PC-3 (cell line): ENCODE measurements around the gene EPN2. TPM values are rescaled to one million over a fixed set of nuclear protein-coding genes. Genes with fewer than 3 reads are reported as not detected.
"Not testable (repeated sequence)": the region's sequence is repeated elsewhere in the genome, so short reads cannot be mapped to it uniquely, and the experiment has no call there.

Experiments
- ATAC-seq: fragments of 200-7000 bp; cut with Tn5 transposase; 2 replicates; pipeline ENCODE4 v1.9.1; 2020; ENCODE audit warnings: mild to moderate bottlenecking, moderate library complexity
- BruUV-seq: library from RNA; stranded (reverse); fragments of 400-500 nt; replicated peaks from 2 replicates; lab custom pipeline; 2021; lab: Mats Ljungman, UMichigan
- CTCF ChIA-PET: fragments of 300-600 bp; sonication (Branson Sonifier 250); formaldehyde crosslinking; loops from one replicate; lab custom pipeline; 2022; ENCODE audit warnings: antibody characterized with exemption; lab: Charles Lee
- POLR2A ChIA-PET: fragments of 300-600 bp; sonication (Branson Sonifier 250); formaldehyde crosslinking; loops from one replicate; lab custom pipeline; 2022; ENCODE audit warnings: antibody characterized with exemption; ENCODE audit not compliant: unreplicated experiment; lab: Charles Lee
- DNase-seq: peaks from one replicate; pipeline ENCODE4 v3.0.0-alpha.2; 2015
- H2AFZ ChIP-seq: fragments of 300-600 bp; sonication (generic); 2 replicates; pipeline ENCODE4 v1.6.0; 2016; ENCODE audit warnings: antibody characterized with exemption, low read length
- H3F3A ChIP-seq: fragments of 300-600 bp; sonication (generic); one replicate; pipeline ENCODE4 v1.6.0; 2017; ENCODE audit warnings: antibody characterized with exemption, low read length, control low read depth, mild to moderate bottlenecking; ENCODE audit not compliant: unreplicated experiment
- H3K27ac ChIP-seq: fragments of 300-600 bp; sonication (generic); 2 replicates; pipeline ENCODE4 v1.5.1; 2016; ENCODE audit warnings: mild to moderate bottlenecking, low read length
- H3K27me3 ChIP-seq: fragments of 300-600 bp; sonication (generic); 2 replicates; pipeline ENCODE4 v1.6.1; 2016; ENCODE audit warnings: low read length, mixed read lengths
- H3K36me3 ChIP-seq: fragments of 300-600 bp; sonication (generic); 2 replicates; pipeline ENCODE4 v1.6.1; 2016; ENCODE audit warnings: low read depth, mixed run types, low read length, mixed read lengths
- H3K4me1 ChIP-seq: fragments of 300-600 bp; sonication (generic); 2 replicates; pipeline ENCODE4 v1.5.1; 2016; ENCODE audit warnings: low read length; ENCODE audit not compliant: insufficient read depth
- H3K4me2 ChIP-seq: fragments of 300-600 bp; sonication (generic); 2 replicates; pipeline ENCODE4 v1.6.0; 2016; ENCODE audit warnings: low read length
- H3K4me3 ChIP-seq: fragments of 300-600 bp; sonication (generic); 2 replicates; pipeline ENCODE4 v1.5.1; 2016; ENCODE audit warnings: mild to moderate bottlenecking, low read length, mixed read lengths
- H3K79me2 ChIP-seq: fragments of 300-600 bp; sonication (generic); 2 replicates; pipeline ENCODE4 v1.6.1; 2017; ENCODE audit warnings: low read length, mixed read lengths
- H3K9ac ChIP-seq: fragments of 300-600 bp; sonication (generic); 2 replicates; pipeline ENCODE4 v1.6.0; 2016; ENCODE audit warnings: mild to moderate bottlenecking, low read length
- H3K9me2 ChIP-seq: fragments of 300-600 bp; sonication (generic); replicated peaks from 2 replicates; pipeline ENCODE4 v1.6.1; 2016; ENCODE audit warnings: mixed run types, low read length, mixed read lengths
- H3K9me3 ChIP-seq: fragments of 300-600 bp; sonication (generic); 2 replicates; pipeline ENCODE4 v1.6.1; 2016; ENCODE audit warnings: low read length, mixed read lengths
- H4K20me1 ChIP-seq: fragments of 300-600 bp; sonication (generic); 2 replicates; pipeline ENCODE4 v1.6.1; 2016; ENCODE audit warnings: low read length, mixed read lengths
- EZH2 ChIP-seq: fragments of 300-600 bp; sonication (generic); IDR thresholded peaks from one replicate; pipeline ENCODE4 v1.6.1; 2017; ENCODE audit warnings: antibody characterized with exemption, mild to moderate bottlenecking, low read length; ENCODE audit not compliant: unreplicated experiment
- EZH2phosphoT487 ChIP-seq: fragments of 300-600 bp; sonication (generic); IDR thresholded peaks from 2 replicates; pipeline ENCODE4 v1.6.1; 2018; ENCODE audit warnings: mild to moderate bottlenecking, antibody characterized with exemption, low read length, borderline replicate concordance
- intact Hi-C: fragments of 100-400 bp; cut with micrococcal nuclease; formaldehyde crosslinking; loops from 2 replicates; pipeline ENCODE4 v1.9.0; 2023
- total RNA-seq: library from RNA; depleted of rRNA; stranded (reverse); fragments of >200 nt; gene quantifications from 2 replicates; pipeline ENCODE4 v1.2.3, GENCODE V29; 2014
- TF ChIP-seq, protein P1 (sequence below): fragments of 300-600 bp; sonication (generic); conservative IDR thresholded peaks from 2 replicates; pipeline ENCODE4 v1.5.1; 2017; ENCODE audit warnings: antibody characterized with exemption, low read depth, mild to moderate bottlenecking, low read length

Gene EPN2
- total RNA-seq, 1 experiment from 2014 or later = 46.4 TPM

DNA sequence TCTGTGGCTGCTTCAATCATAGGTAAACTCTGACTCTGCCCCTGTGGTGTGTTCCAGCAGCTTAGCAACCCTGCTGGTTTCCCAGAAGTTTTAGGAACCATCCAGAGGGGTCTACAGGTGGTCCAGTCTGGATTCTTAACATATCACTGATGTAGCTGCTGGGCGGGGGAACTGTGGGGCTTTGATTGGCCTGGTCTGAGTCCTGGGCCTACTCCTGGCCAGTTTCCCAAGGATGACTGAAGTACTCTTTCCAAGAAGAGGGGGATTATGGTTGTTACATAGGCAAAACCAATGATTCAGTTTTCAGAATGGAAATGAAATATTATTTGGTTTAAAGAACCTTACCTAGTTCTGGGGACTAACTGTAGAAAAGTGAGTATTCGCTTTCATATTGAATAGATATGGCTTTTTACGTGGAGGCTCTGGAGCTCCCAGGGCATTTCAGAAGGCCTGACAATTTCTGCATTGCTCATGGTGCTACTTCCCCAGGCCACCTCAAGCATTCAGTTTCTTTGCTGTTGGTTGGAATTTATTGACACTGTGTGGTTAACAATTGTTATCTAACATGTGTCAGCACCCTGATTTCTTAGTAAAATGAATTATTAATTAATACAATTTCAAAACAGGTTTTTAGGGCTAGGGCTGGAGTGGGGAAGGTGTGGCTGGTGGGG is 38.4 kb downstream of the EPN2 start:
- ChIA-PET CTCF (interaction anchor here (0.6 kb wide), 2 partner anchors 34 to 71 kb away, joined by 5 read pairs; no protein-coding TSS in a partner anchor), POLR2A (no interaction called here)
- H3K79me2 ChIP-seq = peaks cover 52% of the 10 kb centered on the region
- no TSS peak for BruUV-seq
- TF ChIP-seq, protein P1, sequence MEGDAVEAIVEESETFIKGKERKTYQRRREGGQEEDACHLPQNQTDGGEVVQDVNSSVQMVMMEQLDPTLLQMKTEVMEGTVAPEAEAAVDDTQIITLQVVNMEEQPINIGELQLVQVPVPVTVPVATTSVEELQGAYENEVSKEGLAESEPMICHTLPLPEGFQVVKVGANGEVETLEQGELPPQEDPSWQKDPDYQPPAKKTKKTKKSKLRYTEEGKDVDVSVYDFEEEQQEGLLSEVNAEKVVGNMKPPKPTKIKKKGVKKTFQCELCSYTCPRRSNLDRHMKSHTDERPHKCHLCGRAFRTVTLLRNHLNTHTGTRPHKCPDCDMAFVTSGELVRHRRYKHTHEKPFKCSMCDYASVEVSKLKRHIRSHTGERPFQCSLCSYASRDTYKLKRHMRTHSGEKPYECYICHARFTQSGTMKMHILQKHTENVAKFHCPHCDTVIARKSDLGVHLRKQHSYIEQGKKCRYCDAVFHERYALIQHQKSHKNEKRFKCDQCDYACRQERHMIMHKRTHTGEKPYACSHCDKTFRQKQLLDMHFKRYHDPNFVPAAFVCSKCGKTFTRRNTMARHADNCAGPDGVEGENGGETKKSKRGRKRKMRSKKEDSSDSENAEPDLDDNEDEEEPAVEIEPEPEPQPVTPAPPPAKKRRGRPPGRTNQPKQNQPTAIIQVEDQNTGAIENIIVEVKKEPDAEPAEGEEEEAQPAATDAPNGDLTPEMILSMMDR = no peak
- TF ChIP-seq EZH2phosphoT487 (no peak), EZH2 (no peak)
- intact Hi-C loops = no loop called here
- no peaks in the 10 kb centered on the region for H3K9me2 ChIP-seq
- DNase-seq (no peak), ATAC-seq (no peak)
- H3K4me2 ChIP-seq = no peak overlapping the region
- no peaks in the 10 kb centered on the region for H3K27me3 ChIP-seq
- no peaks in the 10 kb centered on the region; the same call in 1 of the 2 replicates for H3K36me3 ChIP-seq
- H2AFZ ChIP-seq = no peak overlapping the region
- no peak overlapping the region for H3K27ac ChIP-seq
- peaks cover 7% of the 10 kb centered on the region; the same call in 1 of the 2 replicates for H4K20me1 ChIP-seq
- no peak overlapping the region for H3K9ac ChIP-seq
- no peak overlapping the region for H3K4me3 ChIP-seq
- H3K4me1 ChIP-seq = no peaks in the 10 kb centered on the region
- H3F3A ChIP-seq = no peaks in the 10 kb centered on the region
- no peaks in the 10 kb centered on the region for H3K9me3 ChIP-seq

DNA sequence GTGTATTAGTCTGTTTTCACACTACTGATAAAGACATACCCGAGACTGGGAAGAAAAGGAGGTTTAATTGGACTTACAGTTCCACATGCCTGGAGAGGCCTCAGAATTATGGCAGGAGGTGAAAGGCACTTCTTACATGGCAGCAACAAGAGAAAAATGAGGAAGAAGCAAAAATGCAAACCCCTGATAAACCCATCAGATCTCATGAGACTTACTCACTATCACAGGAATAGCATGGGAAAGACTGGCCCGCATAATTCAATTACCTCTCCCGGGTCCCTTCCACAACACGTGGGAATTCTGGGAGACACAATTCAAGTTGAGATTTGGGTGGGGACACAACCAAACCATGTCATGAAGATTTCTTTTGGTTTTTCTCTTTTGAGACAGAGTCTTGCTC is 41.1 kb downstream of the EPN2 start:
- H3K9me2 ChIP-seq, H3F3A ChIP-seq, POLR2A ChIA-PET, H3K4me2 ChIP-seq, H3K4me3 ChIP-seq, H3K9ac ChIP-seq, intact Hi-C loops, H3K27ac ChIP-seq, ATAC-seq, H3K9me3 ChIP-seq, CTCF ChIA-PET, H3K4me1 ChIP-seq, H2AFZ ChIP-seq, H4K20me1 ChIP-seq, H3K27me3 ChIP-seq, DNase-seq, BruUV-seq: not testable (repeated sequence)
- H3K36me3 ChIP-seq = peaks cover 14% of the 10 kb centered on the region; the same call in 1 of the 2 replicates
- H3K79me2 ChIP-seq = peaks cover 28% of the 10 kb centered on the region

DNA sequence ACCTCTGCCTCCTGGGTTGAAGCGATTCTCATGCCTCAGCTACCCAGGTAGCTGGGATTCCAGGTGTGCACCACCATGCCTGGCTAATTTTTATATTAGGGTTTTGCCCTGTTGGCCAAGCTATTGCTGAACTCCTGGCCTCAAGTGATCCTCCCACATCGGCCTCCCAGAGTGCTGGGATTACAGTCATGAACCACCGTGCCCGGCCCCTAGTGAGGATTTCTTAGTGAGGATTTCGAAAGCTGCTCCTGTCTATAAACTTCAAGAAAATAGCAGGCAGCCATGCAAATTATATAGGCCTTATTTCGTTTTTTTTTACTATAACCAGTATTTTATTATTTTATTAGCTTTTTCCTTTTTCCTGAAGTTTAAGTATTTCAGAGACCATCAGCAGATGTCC is 41.6 kb downstream of the EPN2 start:
- H3K4me3 ChIP-seq = no peak overlapping the region
- intact Hi-C loops = no loop called here

More for the DNA sequence above, 41.6 kb downstream of the EPN2 start:
- peaks cover 7% of the 10 kb centered on the region; the same call in 1 of the 2 replicates for H4K20me1 ChIP-seq
- H2AFZ ChIP-seq = no peak overlapping the region
- ChIA-PET POLR2A (no interaction called here), CTCF (no interaction called here)
- no TSS peak for BruUV-seq
- TF ChIP-seq EZH2 = no peak
- no peak for TF ChIP-seq EZH2phosphoT487
- TF ChIP-seq, protein P1 = no peak
- no peaks in the 10 kb centered on the region for H3K9me3 ChIP-seq
- no peak overlapping the region for H3K9ac ChIP-seq
- H3K9me2 ChIP-seq = no peaks in the 10 kb centered on the region
- no peaks in the 10 kb centered on the region for H3K27me3 ChIP-seq
- H3K4me2 ChIP-seq = no peak overlapping the region
- peaks cover 28% of the 10 kb centered on the region for H3K79me2 ChIP-seq
- DNase-seq = no peak
- peaks cover 17% of the 10 kb centered on the region; the same call in 1 of the 2 replicates for H3K36me3 ChIP-seq
- ATAC-seq = no peak
- no peak overlapping the region for H3K27ac ChIP-seq
- no peaks in the 10 kb centered on the region for H3K4me1 ChIP-seq
- H3F3A ChIP-seq = no peaks in the 10 kb centered on the region
